Panc1 (cell line): Measurements from ENCODE around the gene SNTG2.

Experiments used
- TF ChIP-seq, protein P1 (sequence below), 2 experiments: IDR thresholded peaks; 2 replicates each; pipeline ENCODE4 v1.6.1; 2011 to 2012; ENCODE audit warnings: low read depth in 2 of 2, control low read depth in 1 of 2, low read length in 1 of 2, mild to moderate bottlenecking in 1 of 2, moderate library complexity in 1 of 2; ENCODE audit not compliant: insufficient read depth in 1 of 2
- TF ChIP-seq, protein P2 (sequence below): fragments of 450-650 bp; IDR thresholded peaks from 2 replicates; pipeline ENCODE4 v1.5.1; 2017; ENCODE audit warnings: mild to moderate bottlenecking

DNA sequence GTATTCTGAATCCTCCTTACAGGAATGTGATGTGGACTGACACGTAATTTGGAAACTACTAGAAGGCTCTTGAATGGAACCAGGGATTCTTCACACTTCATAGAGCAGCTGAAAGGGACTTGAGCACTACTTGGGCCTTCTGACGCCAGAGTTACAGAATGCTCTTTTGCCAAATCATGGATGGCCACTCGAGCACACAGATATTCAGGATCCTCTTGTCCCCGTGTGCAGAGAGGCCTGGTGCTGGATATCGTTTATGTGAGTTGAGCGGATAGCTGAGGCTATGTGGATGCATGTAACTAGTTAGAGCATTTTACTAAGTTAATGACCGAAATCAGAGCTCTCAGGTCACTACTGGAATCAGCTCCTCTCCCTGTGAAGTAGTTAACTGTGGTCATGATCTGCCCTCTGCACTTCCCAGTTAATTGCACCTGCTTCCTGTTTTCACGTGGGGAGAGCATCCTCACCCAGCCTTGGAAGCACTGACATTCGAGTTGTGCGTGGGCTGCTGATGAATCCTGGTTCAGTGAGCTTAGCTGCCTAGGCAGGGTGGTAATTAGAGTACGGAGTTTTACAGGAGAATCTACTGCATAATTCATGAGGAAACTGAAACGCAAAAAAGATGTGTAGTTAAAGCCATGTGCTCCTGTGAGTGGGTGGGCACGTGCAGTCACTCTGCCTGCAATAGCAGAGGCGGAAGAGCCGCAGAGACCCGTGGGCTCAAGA, 457.5 kb downstream of the SNTG2 start:
- TF ChIP-seq, protein P1, sequence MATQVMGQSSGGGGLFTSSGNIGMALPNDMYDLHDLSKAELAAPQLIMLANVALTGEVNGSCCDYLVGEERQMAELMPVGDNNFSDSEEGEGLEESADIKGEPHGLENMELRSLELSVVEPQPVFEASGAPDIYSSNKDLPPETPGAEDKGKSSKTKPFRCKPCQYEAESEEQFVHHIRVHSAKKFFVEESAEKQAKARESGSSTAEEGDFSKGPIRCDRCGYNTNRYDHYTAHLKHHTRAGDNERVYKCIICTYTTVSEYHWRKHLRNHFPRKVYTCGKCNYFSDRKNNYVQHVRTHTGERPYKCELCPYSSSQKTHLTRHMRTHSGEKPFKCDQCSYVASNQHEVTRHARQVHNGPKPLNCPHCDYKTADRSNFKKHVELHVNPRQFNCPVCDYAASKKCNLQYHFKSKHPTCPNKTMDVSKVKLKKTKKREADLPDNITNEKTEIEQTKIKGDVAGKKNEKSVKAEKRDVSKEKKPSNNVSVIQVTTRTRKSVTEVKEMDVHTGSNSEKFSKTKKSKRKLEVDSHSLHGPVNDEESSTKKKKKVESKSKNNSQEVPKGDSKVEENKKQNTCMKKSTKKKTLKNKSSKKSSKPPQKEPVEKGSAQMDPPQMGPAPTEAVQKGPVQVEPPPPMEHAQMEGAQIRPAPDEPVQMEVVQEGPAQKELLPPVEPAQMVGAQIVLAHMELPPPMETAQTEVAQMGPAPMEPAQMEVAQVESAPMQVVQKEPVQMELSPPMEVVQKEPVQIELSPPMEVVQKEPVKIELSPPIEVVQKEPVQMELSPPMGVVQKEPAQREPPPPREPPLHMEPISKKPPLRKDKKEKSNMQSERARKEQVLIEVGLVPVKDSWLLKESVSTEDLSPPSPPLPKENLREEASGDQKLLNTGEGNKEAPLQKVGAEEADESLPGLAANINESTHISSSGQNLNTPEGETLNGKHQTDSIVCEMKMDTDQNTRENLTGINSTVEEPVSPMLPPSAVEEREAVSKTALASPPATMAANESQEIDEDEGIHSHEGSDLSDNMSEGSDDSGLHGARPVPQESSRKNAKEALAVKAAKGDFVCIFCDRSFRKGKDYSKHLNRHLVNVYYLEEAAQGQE (IDR thresholded peaks at IDR 0.05; ENCODE audit: insufficient read depth in 1 of 2, low read depth in 2 of 2, low read length in 1 of 2), result no peak
- TF ChIP-seq, protein P2, sequence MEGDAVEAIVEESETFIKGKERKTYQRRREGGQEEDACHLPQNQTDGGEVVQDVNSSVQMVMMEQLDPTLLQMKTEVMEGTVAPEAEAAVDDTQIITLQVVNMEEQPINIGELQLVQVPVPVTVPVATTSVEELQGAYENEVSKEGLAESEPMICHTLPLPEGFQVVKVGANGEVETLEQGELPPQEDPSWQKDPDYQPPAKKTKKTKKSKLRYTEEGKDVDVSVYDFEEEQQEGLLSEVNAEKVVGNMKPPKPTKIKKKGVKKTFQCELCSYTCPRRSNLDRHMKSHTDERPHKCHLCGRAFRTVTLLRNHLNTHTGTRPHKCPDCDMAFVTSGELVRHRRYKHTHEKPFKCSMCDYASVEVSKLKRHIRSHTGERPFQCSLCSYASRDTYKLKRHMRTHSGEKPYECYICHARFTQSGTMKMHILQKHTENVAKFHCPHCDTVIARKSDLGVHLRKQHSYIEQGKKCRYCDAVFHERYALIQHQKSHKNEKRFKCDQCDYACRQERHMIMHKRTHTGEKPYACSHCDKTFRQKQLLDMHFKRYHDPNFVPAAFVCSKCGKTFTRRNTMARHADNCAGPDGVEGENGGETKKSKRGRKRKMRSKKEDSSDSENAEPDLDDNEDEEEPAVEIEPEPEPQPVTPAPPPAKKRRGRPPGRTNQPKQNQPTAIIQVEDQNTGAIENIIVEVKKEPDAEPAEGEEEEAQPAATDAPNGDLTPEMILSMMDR, result no peak
